ENCODE data around the gene OSBP2.

DNA sequence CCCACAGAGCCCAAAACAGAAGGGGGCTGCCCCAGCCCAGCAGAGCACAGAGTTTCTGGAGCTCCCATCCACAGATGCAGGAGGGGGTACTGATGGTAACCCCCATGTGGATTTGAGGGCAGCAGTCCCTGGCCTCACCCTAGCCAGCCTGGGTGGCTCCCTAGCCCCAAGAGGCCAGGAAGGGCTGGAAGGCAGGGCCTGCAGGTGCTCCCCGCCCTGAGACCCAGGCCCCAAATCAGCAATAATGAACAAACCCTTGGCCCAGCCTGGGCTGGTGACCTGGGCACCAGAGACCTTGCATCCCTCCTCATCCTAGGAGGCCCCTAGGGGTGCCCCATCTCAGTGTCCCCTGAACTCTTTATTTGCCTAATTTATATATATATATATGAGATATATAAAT lies 212.3 kb downstream of the OSBP2 start:
- TF ChIP-seq, protein P1, sequence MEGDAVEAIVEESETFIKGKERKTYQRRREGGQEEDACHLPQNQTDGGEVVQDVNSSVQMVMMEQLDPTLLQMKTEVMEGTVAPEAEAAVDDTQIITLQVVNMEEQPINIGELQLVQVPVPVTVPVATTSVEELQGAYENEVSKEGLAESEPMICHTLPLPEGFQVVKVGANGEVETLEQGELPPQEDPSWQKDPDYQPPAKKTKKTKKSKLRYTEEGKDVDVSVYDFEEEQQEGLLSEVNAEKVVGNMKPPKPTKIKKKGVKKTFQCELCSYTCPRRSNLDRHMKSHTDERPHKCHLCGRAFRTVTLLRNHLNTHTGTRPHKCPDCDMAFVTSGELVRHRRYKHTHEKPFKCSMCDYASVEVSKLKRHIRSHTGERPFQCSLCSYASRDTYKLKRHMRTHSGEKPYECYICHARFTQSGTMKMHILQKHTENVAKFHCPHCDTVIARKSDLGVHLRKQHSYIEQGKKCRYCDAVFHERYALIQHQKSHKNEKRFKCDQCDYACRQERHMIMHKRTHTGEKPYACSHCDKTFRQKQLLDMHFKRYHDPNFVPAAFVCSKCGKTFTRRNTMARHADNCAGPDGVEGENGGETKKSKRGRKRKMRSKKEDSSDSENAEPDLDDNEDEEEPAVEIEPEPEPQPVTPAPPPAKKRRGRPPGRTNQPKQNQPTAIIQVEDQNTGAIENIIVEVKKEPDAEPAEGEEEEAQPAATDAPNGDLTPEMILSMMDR (IDR thresholded peaks at IDR 0.05): no peak
- TF ChIP-seq POLR2A (IDR thresholded peaks at IDR 0.05): no peak
- no peak for TF ChIP-seq EP300 (IDR thresholded peaks at IDR 0.05)

All from tibial nerve (tissue), 4 donors.